SK-N-SH treated with all-trans-retinoic acid at 6 μM for 48 hours (cell line): Measurements from ENCODE around the gene DIDO1.

ENCODE experiments used
- CREB5 ChIP-seq: fragments of 250-450 bp; sonication (Bioruptor Pico); IDR thresholded peaks from 2 replicates; pipeline ENCODE4 v1.5.1; 2020; ENCODE audit warnings: low read depth, mild to moderate bottlenecking, moderate library complexity
- CSDC2 ChIP-seq: fragments of 250-450 bp; sonication (Bioruptor Pico); IDR thresholded peaks from 2 replicates; pipeline ENCODE4 v1.5.0; 2020; ENCODE audit warnings: mild to moderate bottlenecking, moderate library complexity
- OSR1 ChIP-seq: fragments of 250-450 bp; sonication (Bioruptor Pico); IDR thresholded peaks from 2 replicates; pipeline ENCODE4 v1.8.0; 2022; ENCODE audit warnings: moderate library complexity, mild to moderate bottlenecking, inconsistent platforms
- PATZ1 ChIP-seq: fragments of 250-450 bp; sonication (Bioruptor Pico); IDR thresholded peaks from 2 replicates; pipeline ENCODE4 v1.8.0; 2020; ENCODE audit warnings: mild to moderate bottlenecking, moderate library complexity, borderline replicate concordance
- POU6F1 ChIP-seq: fragments of 250-450 bp; sonication (Bioruptor Pico); IDR thresholded peaks from 2 replicates; pipeline ENCODE4 v1.8.0; 2021; ENCODE audit warnings: low read depth, mild to moderate bottlenecking, moderate library complexity, borderline replicate concordance
- PPARA ChIP-seq: fragments of 250-450 bp; sonication (Bioruptor Pico); IDR thresholded peaks from 2 replicates; pipeline ENCODE4 v1.5.0; 2020; ENCODE audit warnings: mild to moderate bottlenecking, borderline replicate concordance
- TCF4 ChIP-seq: fragments of 250-450 bp; sonication (Bioruptor Pico); IDR thresholded peaks from 2 replicates; pipeline ENCODE4 v1.8.0; 2021; ENCODE audit warnings: mild to moderate bottlenecking, moderate library complexity, borderline replicate concordance
- TSHZ2 ChIP-seq: fragments of 250-450 bp; sonication (Bioruptor Pico); IDR thresholded peaks from 2 replicates; pipeline ENCODE4 v1.5.0; 2020; ENCODE audit warnings: mild to moderate bottlenecking, moderate library complexity
- ZC3H10 ChIP-seq: fragments of 250-450 bp; sonication (Bioruptor Pico); IDR thresholded peaks from 2 replicates; pipeline ENCODE4 v1.5.1; 2021; ENCODE audit warnings: mild to moderate bottlenecking, moderate library complexity
- ZFP3 ChIP-seq: fragments of 250-450 bp; sonication (Bioruptor Pico); IDR thresholded peaks from 2 replicates; pipeline ENCODE4 v1.5.0; 2020; ENCODE audit warnings: mild to moderate bottlenecking, moderate library complexity
- ZNF565 ChIP-seq: fragments of 450-650 bp; formaldehyde crosslinking; conservative IDR thresholded peaks from 2 replicates; pipeline ENCODE4 v1.5.0; 2020; ENCODE audit warnings: low read depth, mild to moderate bottlenecking, moderate library complexity
- ZNF70 ChIP-seq: fragments of 450-650 bp; formaldehyde crosslinking; IDR thresholded peaks from 2 replicates; pipeline ENCODE4 v1.5.0; 2020; ENCODE audit warnings: mild to moderate bottlenecking, moderate library complexity
- ZNF8 ChIP-seq: fragments of 450-650 bp; formaldehyde crosslinking; IDR thresholded peaks from 2 replicates; pipeline ENCODE4 v1.5.0; 2020; ENCODE audit warnings: mild to moderate bottlenecking, moderate library complexity

GRCh38 chr20:62972845-62973745 lies 46.8 kb upstream of the DIDO1 start:
- TF ChIP-seq ZNF8 (CRISPR knock-in tag) (no peak), ZFP3 (CRISPR knock-in tag) (no peak), ZNF70 (CRISPR knock-in tag) (no peak), ZC3H10 (CRISPR knock-in tag) (no peak), OSR1 (no peak), POU6F1 (no peak), CREB5 (no peak), TSHZ2 (no peak), CSDC2 (CRISPR knock-in tag) (no peak), PATZ1 (no peak), PPARA (no peak), ZNF565 (no peak), TCF4 (no peak)
